ENCODE measurements around the gene THEM4.

The THEM4 gene

DNA sequence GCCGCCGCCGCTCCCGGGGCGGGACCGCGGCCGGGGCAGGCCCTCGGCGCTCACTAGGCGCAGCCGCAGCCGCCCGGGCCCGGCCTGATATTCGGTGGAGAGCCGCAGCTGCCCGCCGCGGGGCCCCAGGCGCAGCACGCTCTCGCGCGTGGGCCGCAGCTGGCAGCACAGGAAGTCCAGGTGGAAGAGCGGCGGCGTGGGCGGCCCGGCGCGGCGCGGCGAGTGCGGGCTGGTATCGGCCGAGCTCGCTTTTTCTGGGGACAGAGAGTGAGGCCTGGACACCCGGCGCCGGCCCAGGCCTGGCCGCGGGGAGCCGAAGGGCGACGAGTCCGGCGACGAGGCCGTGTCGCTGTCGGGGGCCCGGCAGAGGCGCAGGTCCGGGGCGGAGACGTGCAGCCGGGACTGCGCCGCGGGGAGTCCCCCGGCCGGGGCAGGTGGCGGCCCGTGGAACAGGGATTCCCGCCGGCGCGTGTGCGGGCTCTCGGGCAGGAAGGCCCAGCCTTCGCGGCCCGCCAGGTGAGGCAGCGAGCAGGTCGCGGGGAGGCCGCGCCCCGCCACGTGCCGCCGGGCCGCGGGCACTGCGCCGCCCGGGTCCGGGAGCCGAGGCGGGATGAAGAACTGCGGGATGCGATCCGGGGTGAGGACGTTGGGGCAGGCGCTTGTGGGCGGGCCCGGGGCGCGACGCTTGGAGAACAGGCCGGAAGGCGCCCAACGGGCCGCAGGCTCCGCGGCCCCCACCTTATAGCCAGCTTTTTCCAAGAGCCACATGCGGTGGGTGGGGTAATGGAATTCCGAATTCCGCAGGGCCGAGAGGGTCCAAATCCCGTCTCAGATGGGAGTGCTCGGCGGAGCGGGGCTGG is 70.9 kb downstream of the THEM4 start:
- H3K9me3 ChIP-seq (ENCODE audit: control insufficient read depth, low read length) = no peaks in the 10 kb centered on the region
- H3K27me3 ChIP-seq (ENCODE audit: control insufficient read depth, insufficient read depth, low read length, poor library complexity, severe bottlenecking) = peaks cover 53% of the 10 kb centered on the region
- 1% methylated on average over 117 of the region's 117 CpGs for WGBS, 2 experiments
- H3K4me3 ChIP-seq (ENCODE audit: insufficient read depth, low read depth, low read length) = peak overlapping the region; percentile 43
- no peak overlapping the region for H3K27ac ChIP-seq (ENCODE audit: insufficient read depth, low read depth, low read length, poor library complexity, severe bottlenecking)
- no peaks in the 10 kb centered on the region for H3K36me3 ChIP-seq (ENCODE audit: control insufficient read depth, insufficient read depth, low read length)
- peaks cover 13% of the 10 kb centered on the region for H3K4me1 ChIP-seq (ENCODE audit: control insufficient read depth, insufficient read depth, low read length)

DNA sequence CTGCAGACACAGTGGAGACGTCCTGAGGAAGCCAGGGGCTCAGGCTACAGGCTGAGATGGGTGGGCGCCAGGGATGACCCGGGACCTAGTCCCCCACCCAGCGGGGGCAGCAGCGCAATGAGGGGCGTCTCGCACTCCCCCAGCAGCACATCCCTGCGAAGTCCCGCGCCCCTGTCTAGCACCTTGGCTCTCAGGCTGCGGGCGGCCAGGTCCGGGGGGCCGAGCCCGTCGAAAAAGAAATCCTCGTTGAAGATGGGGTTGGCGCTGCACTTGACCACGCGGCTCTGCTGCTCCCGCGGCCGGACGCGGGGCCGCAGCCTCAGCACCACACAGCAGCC is 71.5 kb downstream of the THEM4 start:
- Histone ChIP-seq H3K27me3 (ENCODE audit: control insufficient read depth, insufficient read depth, low read length, poor library complexity, severe bottlenecking) (peaks cover 53% of the 10 kb centered on the region), H3K9me3 (ENCODE audit: control insufficient read depth, low read length) (no peaks in the 10 kb centered on the region), H3K27ac (ENCODE audit: insufficient read depth, low read depth, low read length, poor library complexity, severe bottlenecking) (no peak overlapping the region), H3K36me3 (ENCODE audit: control insufficient read depth, insufficient read depth, low read length) (no peaks in the 10 kb centered on the region), H3K4me3 (ENCODE audit: insufficient read depth, low read depth, low read length) (no peak overlapping the region), H3K4me1 (ENCODE audit: control insufficient read depth, insufficient read depth, low read length) (peaks cover 13% of the 10 kb centered on the region)
- 9 to 11% methylated on average over 26 of the region's 26 CpGs for WGBS, 2 experiments

DNA sequence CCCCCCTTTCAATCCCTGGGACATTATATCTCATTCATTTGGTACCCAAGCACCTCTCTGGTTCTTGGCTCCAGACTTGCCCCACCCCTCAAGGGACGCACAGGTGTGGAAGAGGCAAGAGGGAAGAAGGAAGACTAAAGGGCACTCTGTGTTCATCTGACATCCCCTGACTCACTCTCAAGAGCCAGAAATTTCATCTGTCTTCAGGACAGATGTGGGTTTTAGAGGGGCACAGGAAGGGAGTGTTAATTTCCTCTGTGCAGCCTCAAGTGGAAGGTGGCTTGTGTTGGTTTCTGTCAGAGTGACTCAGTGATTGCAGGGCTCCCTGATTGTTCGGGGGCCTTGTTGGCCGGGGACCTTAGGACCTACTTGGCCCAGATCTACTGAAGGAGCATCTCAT is 72.1 kb downstream of the THEM4 start:
- Histone ChIP-seq H3K36me3 (ENCODE audit: control insufficient read depth, insufficient read depth, low read length) (no peaks in the 10 kb centered on the region), H3K27ac (ENCODE audit: insufficient read depth, low read depth, low read length, poor library complexity, severe bottlenecking) (no peak overlapping the region), H3K27me3 (ENCODE audit: control insufficient read depth, insufficient read depth, low read length, poor library complexity, severe bottlenecking) (peaks cover 53% of the 10 kb centered on the region), H3K4me3 (ENCODE audit: insufficient read depth, low read depth, low read length) (no peak overlapping the region), H3K4me1 (ENCODE audit: control insufficient read depth, insufficient read depth, low read length) (peaks cover 13% of the 10 kb centered on the region), H3K9me3 (ENCODE audit: control insufficient read depth, low read length) (no peaks in the 10 kb centered on the region)
- 81 to 85% methylated on average over 3 of the region's 3 CpGs for whole genome bisulfite sequencing, 2 experiments

DNA sequence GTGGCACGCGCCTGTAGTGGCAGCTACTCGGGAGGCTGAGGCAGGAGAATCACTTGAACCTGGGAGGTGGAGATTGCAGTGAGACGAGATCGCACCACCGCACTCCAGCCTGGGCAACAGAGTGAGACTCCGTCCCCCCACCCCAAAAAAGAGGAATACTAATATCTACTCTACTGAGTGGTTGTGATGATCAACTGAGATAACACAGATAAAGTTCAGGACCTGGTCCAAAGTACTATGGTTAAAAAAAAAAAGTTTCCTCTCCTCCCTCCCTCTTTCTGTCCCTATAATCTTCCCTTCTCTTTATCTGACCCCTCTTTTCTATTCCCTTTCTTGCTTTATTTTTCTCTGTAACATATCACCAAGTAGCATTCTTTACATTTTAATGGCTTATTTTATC is 73.7 kb downstream of the THEM4 start:
- no peak overlapping the region for H3K27ac ChIP-seq (ENCODE audit: insufficient read depth, low read depth, low read length, poor library complexity, severe bottlenecking)
- H3K36me3 ChIP-seq (ENCODE audit: control insufficient read depth, insufficient read depth, low read length) = no peaks in the 10 kb centered on the region
- WGBS, 2 experiments = 91 to 92% methylated on average over 5 to 7 of the region's 7 CpGs
- no peaks in the 10 kb centered on the region for H3K9me3 ChIP-seq (ENCODE audit: control insufficient read depth, low read length)
- peaks cover 11% of the 10 kb centered on the region for H3K4me1 ChIP-seq (ENCODE audit: control insufficient read depth, insufficient read depth, low read length)
- H3K27me3 ChIP-seq (ENCODE audit: control insufficient read depth, insufficient read depth, low read length, poor library complexity, severe bottlenecking) = peaks cover 50% of the 10 kb centered on the region
- no peak overlapping the region for H3K4me3 ChIP-seq (ENCODE audit: insufficient read depth, low read depth, low read length)

DNA sequence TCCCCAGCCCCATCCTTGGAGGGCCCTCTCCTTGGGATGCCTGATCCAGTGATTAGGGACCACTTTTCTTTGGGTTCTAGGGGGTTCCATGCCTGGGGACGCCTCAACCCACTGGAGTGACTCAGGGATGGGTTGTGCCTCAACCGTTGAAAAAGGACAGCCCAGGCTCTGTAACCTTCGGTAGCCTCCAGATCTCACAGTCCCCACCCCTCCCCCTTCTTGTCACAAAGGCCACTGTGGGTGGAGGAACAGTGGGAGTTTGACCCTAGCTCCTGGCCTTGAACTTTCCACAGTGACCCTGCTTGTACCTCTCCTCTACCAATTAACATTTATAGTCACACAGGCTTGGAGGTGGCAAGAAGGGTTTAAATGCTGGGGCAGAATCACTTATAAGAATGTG is 75.1 kb downstream of the THEM4 start:
- Histone ChIP-seq H3K9me3 (ENCODE audit: control insufficient read depth, low read length) (no peaks in the 10 kb centered on the region), H3K36me3 (ENCODE audit: control insufficient read depth, insufficient read depth, low read length) (no peaks in the 10 kb centered on the region), H3K27ac (ENCODE audit: insufficient read depth, low read depth, low read length, poor library complexity, severe bottlenecking) (no peak overlapping the region), H3K4me3 (ENCODE audit: insufficient read depth, low read depth, low read length) (no peak overlapping the region), H3K4me1 (ENCODE audit: control insufficient read depth, insufficient read depth, low read length) (peaks cover 13% of the 10 kb centered on the region), H3K27me3 (ENCODE audit: control insufficient read depth, insufficient read depth, low read length, poor library complexity, severe bottlenecking) (peaks cover 36% of the 10 kb centered on the region)
- 64 to 87% methylated on average over 3 of the region's 3 CpGs for WGBS, 2 experiments

DNA sequence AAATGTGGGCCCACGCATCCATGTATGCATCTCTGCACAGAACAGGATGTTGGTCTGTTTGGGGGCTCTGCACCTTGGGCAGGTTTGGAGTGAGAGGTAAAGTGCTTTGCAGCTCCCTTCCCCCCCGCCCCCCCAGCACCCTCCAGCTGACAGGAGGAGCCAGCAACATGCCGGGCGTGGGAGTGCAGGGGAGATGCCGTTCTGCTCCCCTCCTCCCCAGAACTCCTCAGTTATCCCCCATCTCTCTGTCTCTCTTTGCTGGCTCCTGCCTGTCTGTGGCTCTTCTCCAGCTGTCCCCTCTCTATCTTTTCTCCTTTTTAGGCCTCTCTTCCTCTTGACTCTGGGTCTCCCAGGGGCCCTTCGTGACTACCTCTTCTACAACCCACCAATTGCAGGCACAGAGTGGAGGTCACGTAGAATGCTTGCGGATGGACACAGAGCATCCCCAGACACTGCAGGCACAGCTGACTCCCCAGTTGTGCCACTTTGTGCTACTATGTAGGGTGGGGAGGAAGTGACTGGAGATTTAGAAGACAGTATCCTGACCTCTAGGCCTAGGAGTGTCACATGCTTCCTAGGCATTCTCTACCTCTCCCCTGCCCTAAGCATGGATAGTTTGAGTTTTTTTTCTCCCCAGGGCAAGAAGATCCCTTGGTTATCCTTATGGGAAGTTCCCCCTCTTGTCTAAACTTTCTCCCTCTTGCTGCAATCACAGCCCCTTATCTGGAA is 76.0 kb downstream of the THEM4 start:
- peaks cover 27% of the 10 kb centered on the region for H3K27me3 ChIP-seq (ENCODE audit: control insufficient read depth, insufficient read depth, low read length, poor library complexity, severe bottlenecking)
- H3K4me1 ChIP-seq (ENCODE audit: control insufficient read depth, insufficient read depth, low read length) = peaks cover 22% of the 10 kb centered on the region
- 77 to 79% methylated on average over 8 of the region's 8 CpGs for WGBS, 2 experiments
- no peaks in the 10 kb centered on the region for H3K36me3 ChIP-seq (ENCODE audit: control insufficient read depth, insufficient read depth, low read length)
- no peak overlapping the region for H3K4me3 ChIP-seq (ENCODE audit: insufficient read depth, low read depth, low read length)
- H3K9me3 ChIP-seq (ENCODE audit: control insufficient read depth, low read length) = no peaks in the 10 kb centered on the region
- H3K27ac ChIP-seq (ENCODE audit: insufficient read depth, low read depth, low read length, poor library complexity, severe bottlenecking) = no peak overlapping the region

DNA sequence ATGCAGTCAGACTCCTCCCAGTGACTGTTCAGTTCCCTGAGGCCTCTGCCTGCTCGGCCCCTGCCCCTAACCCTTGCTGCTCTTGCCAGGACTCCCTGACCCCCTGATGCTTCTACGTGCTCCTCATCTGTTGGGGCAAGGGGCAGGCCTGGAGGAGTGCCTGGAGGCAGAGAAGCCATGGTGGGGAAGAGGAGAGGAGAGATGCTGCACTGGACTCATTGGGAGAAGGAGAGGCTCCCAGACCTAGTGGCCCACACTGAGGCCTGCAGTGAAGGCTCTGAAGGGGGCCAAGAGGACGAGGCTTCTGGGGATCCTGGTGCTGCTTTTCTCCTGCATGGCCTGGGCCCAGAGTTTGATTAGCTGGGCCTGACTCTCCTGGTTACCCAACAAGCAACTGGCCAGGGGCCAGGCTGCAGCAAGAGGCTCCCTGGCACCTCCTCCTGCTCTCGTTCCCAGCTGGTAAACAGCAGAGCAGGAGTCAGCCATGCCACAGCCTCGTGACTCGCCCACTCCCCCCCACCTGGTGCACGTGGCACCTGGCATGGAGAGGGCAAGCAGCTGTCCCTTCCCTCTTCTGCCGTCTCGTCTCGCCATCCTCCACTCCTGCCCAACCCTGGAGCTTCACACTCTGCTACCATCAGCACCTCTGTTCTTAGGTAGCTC is 76.9 kb downstream of the THEM4 start:
- no peak overlapping the region for H3K4me3 ChIP-seq (ENCODE audit: insufficient read depth, low read depth, low read length)
- peaks cover 18% of the 10 kb centered on the region for H3K27me3 ChIP-seq (ENCODE audit: control insufficient read depth, insufficient read depth, low read length, poor library complexity, severe bottlenecking)
- WGBS, 2 experiments = 75 to 79% methylated on average over 10 of the region's 10 CpGs
- no peaks in the 10 kb centered on the region for H3K9me3 ChIP-seq (ENCODE audit: control insufficient read depth, low read length)
- peaks cover 27% of the 10 kb centered on the region for H3K4me1 ChIP-seq (ENCODE audit: control insufficient read depth, insufficient read depth, low read length)
- H3K27ac ChIP-seq (ENCODE audit: insufficient read depth, low read depth, low read length, poor library complexity, severe bottlenecking) = no peak overlapping the region
- H3K36me3 ChIP-seq (ENCODE audit: control insufficient read depth, insufficient read depth, low read length) = no peaks in the 10 kb centered on the region

DNA sequence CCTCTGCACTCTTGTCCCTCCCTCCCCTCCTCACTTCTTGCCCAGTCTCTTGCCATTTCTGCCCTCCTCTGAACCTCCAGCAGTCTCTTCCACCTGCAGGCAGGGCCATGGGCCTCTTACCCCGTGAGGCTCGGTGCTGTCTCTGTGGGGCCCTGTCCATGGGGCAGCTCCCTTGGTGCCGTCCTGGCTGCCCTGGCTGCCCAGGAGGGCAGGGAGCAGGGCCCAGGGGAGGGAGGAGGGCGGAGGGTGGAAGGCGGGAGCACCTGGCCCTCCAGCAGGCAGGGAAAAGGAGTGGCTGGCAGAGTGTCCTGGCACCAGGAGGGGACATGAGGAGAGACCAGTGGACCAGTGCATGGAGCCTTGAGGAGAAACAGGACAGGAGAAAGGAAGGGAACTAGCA is 77.7 kb downstream of the THEM4 start, which contains the start of gene RORC:
TSS of gene RORC (minus strand) at position 198 of the 400 bp plus-strand sequence. CDS start at position 160, 38 bp downstream.
- WGBS, 2 experiments = 85 to 88% methylated on average over 5 of the region's 5 CpGs
- H3K4me3 ChIP-seq (ENCODE audit: insufficient read depth, low read depth, low read length) = no peak within 1 kb of the TSS

DNA sequence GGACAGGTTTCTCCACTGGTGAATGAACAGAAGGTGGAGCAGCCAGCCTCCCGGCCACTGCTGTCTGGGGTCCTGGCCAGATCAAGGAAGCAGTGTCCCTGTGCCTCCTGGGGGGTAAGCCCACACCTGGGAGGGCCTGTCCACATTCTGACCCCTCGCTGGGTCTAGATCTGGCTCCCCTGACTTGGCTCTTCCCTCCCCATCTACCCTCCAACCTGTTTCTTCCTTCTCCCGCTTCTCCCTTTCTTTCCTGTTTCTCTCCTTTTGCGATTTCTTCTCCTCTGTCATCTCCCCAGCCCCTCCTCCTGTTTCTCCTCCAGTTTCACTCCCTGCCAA is 78.1 kb downstream of the THEM4 start:
- Histone ChIP-seq H3K4me3 (ENCODE audit: insufficient read depth, low read depth, low read length) (no peak overlapping the region), H3K9me3 (ENCODE audit: control insufficient read depth, low read length) (no peaks in the 10 kb centered on the region), H3K4me1 (ENCODE audit: control insufficient read depth, insufficient read depth, low read length) (peaks cover 30% of the 10 kb centered on the region), H3K27ac (ENCODE audit: insufficient read depth, low read depth, low read length, poor library complexity, severe bottlenecking) (no peak overlapping the region), H3K36me3 (ENCODE audit: control insufficient read depth, insufficient read depth, low read length) (no peaks in the 10 kb centered on the region), H3K27me3 (ENCODE audit: control insufficient read depth, insufficient read depth, low read length, poor library complexity, severe bottlenecking) (peaks cover 6% of the 10 kb centered on the region)
- 91 to 92% methylated on average over 4 of the region's 4 CpGs for WGBS, 2 experiments

More for the DNA sequence above, 77.7 kb downstream of the THEM4 start, which contains the start of gene RORC:
- no peak within 1 kb of the TSS for H3K27ac ChIP-seq (ENCODE audit: insufficient read depth, low read depth, low read length, poor library complexity, severe bottlenecking)
- H3K9me3 ChIP-seq (ENCODE audit: control insufficient read depth, low read length) = no peaks in the 10 kb centered on the region
- peaks cover 27% of the 10 kb centered on the region for H3K4me1 ChIP-seq (ENCODE audit: control insufficient read depth, insufficient read depth, low read length)
- no peaks in the 10 kb centered on the region for H3K36me3 ChIP-seq (ENCODE audit: control insufficient read depth, insufficient read depth, low read length)
- H3K27me3 ChIP-seq (ENCODE audit: control insufficient read depth, insufficient read depth, low read length, poor library complexity, severe bottlenecking) = peaks cover 10% of the 10 kb centered on the region

DNA sequence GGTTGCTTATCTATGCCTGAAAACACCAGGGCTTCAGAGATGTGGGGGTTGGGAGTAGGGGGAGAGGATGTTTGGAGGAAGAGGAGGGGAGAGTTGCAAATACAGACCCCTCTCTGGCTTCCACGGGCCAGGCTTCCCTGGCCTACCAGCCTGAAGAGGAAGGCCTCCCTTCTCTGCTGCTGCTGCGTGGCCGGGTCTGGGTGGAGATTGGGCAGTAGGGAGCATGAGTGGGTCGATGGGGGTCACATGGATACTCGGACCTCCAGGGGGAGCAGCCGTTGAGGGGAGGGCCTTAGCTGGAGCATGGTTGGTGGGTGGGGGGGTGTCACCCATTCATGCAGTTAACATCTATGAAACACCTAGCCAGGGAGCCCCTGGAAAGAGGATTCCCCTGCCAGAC is 79.3 kb downstream of the THEM4 start:
- H3K9me3 ChIP-seq (ENCODE audit: control insufficient read depth, low read length) = no peaks in the 10 kb centered on the region
- H3K36me3 ChIP-seq (ENCODE audit: control insufficient read depth, insufficient read depth, low read length) = no peaks in the 10 kb centered on the region
- peaks cover 34% of the 10 kb centered on the region for H3K4me1 ChIP-seq (ENCODE audit: control insufficient read depth, insufficient read depth, low read length)
- H3K4me3 ChIP-seq (ENCODE audit: insufficient read depth, low read depth, low read length) = no peak overlapping the region
- no peak overlapping the region for H3K27ac ChIP-seq (ENCODE audit: insufficient read depth, low read depth, low read length, poor library complexity, severe bottlenecking)
- no peaks in the 10 kb centered on the region for H3K27me3 ChIP-seq (ENCODE audit: control insufficient read depth, insufficient read depth, low read length, poor library complexity, severe bottlenecking)
- 68 to 71% methylated on average over 6 of the region's 6 CpGs for WGBS, 2 experiments
